Measurements from ENCODE around the gene RPS26. TPM values are rescaled to one million over a fixed set of nuclear protein-coding genes. Genes with fewer than 3 reads are reported as not detected.

Gene RPS26
- total and polyA plus RNA-seq, 2 of the 13 experiments (the other 11 are each of a cell fraction or from before 2014, with no cell fraction given) = 150 to 421 TPM

DNA sequence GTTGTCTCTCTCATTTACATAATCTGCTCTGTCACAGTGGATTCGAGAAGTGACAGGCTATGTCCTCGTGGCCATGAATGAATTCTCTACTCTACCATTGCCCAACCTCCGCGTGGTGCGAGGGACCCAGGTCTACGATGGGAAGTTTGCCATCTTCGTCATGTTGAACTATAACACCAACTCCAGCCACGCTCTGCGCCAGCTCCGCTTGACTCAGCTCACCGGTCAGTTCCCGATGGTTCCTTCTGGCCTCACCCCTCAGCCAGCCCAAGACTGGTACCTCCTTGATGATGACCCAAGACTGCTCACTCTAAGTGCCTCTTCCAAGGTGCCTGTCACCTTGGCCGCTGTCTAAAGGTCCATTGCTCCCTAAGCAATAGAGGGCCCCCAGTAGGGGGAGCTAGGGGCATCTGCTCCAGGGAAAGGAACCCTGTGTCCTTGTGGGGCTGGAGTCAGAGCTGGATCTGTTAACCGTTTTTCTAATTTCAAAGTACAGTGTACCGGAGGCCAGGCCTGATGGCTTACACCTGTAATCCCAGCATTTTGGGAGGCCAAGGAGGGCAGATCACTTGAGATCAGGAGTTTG, 43.3 kb downstream of the RPS26 start (continued):
- no peak for TF ChIP-seq ZFP36L1 (CRISPR knock-in tag; IDR thresholded peaks at IDR 0.05)
- no peak for TF ChIP-seq TBP (CRISPR knock-in tag; IDR thresholded peaks at IDR 0.05)
- TF ChIP-seq BRCA1 (CRISPR knock-in tag; IDR thresholded peaks at IDR 0.05) = no peak
- TF ChIP-seq SMC3 (IDR thresholded peaks at IDR 0.05; ENCODE audit: low read length) = peak; percentile 35; the same call in 1 of the 2 replicates
- no peak for TF ChIP-seq JUNB (CRISPR knock-in tag; IDR thresholded peaks at IDR 0.05; ENCODE audit: borderline replicate concordance)
- no peak for TF ChIP-seq SATB2 (CRISPR knock-in tag; IDR thresholded peaks at IDR 0.05)
- no peak for TF ChIP-seq CEBPB (IDR thresholded peaks at IDR 0.05; ENCODE audit: borderline replicate concordance, low read depth, low read length)
- TF ChIP-seq HDAC2 (CRISPR knock-in tag; IDR thresholded peaks at IDR 0.05) = no peak
- no peak for TF ChIP-seq TOE1 (CRISPR knock-in tag; IDR thresholded peaks at IDR 0.05)

DNA sequence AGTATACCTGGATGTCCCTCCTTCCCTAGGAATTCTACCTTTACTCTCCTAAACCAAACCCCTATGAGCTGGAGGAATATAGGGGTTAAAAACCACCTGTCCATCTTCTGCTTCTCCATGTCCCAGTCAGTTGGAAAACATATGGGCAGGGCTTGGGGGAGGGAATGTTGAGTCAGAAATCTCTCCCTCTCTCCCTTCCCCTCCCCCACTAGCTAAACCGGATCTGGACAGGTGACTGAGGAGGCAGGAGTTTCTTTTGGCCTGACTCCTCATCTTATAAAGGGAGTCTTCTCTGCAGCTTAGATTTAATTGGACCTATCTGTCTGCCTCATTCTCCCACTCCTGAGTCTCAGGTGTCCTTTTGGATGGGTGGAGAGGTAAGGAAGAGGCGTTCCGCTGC, 44.4 kb downstream of the RPS26 start:
- peaks cover 47% of the 10 kb centered on the region for H3K4me1 ChIP-seq (ENCODE audit: insufficient read depth, low read length)
- intact Hi-C loops (cut with micrococcal nuclease; ENCODE audit: unreplicated experiment) = no loop called here
- peaks cover 29 to 62% of the 10 kb centered on the region in 2 experiments for H3K36me3 ChIP-seq (replicated peaks in 1 of 2; ENCODE audit: control insufficient read depth in 1 of 2, insufficient read depth in 2 of 2, low read length in 2 of 2)
- ChIA-PET CTCF (ENCODE audit: low intra/inter-chr PET ratio, low total read pairs) (no interaction called here), POLR2A (interaction anchor here (0.7 to 10.2 kb wide), 4 partner anchors 9 to 32 kb away, joined by 3 to 279 read pairs (median 6); partner anchors contain the start of genes PA2G4 and ZC3H10)
- ATAC-seq (no peak), FAIRE-seq (no peak), DNase-seq (ENCODE audit: low spot score) (no peak)
- no peak overlapping the region for H2AFZ ChIP-seq (ENCODE audit: low read length)
- H4K20me1 ChIP-seq (ENCODE audit: insufficient read depth, low read length) = peaks cover 16% of the 10 kb centered on the region
- no peaks in the 10 kb centered on the region for H3K9me3 ChIP-seq (ENCODE audit: low read length)
- no peak overlapping the region for H3K4me2 ChIP-seq (ENCODE audit: low read depth, low read length)
- in situ Hi-C loops (cut with HindIII; ENCODE audit: extremely low pct_ligation_motif_present, low pct_unique_long_range_greater_than_20kb) = no loop called here
- no peaks in the 10 kb centered on the region; a peak in 1 of 5 replicates for H3K27me3 ChIP-seq (ENCODE audit: control insufficient read depth in 1 of 2, insufficient read depth in 2 of 2, low read length in 2 of 2)
- BruUV-seq (replicated peaks) = no TSS peak
- peaks cover 34% of the 10 kb centered on the region for H3K79me2 ChIP-seq (ENCODE audit: insufficient read depth, low read length)
- no peak overlapping the region for H3K9ac ChIP-seq (ENCODE audit: insufficient read depth, low read depth, low read length)
- TF ChIP-seq, protein P1, sequence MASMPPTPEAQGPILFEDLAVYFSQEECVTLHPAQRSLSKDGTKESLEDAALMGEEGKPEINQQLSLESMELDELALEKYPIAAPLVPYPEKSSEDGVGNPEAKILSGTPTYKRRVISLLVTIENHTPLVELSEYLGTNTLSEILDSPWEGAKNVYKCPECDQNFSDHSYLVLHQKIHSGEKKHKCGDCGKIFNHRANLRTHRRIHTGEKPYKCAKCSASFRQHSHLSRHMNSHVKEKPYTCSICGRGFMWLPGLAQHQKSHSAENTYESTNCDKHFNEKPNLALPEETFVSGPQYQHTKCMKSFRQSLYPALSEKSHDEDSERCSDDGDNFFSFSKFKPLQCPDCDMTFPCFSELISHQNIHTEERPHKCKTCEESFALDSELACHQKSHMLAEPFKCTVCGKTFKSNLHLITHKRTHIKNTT (CRISPR knock-in tag; IDR thresholded peaks at IDR 0.05) = no peak
- TF ChIP-seq ZNF281 (CRISPR knock-in tag; IDR thresholded peaks at IDR 0.05; ENCODE audit: borderline replicate concordance) = 0 out of 2 replicates have a peak, but pooled peaks have one; percentile 11
- no peak overlapping the region for H3K27ac ChIP-seq (ENCODE audit: extremely low read length, insufficient read depth, low read length)
- WGBS (ENCODE audit: low lambda C conversion rate) = 97% methylated on average over 3 of the region's 3 CpGs
- no peak overlapping the region for H3K4me3 ChIP-seq (replicated peaks in 1 of 3; ENCODE audit: insufficient read depth in 1 of 3, low read depth in 2 of 3, low read length in 3 of 3)
